Esophagus muscularis mucosa (tissue), 4 donors: ENCODE measurements around the gene TMEM120A. TPM values are rescaled to one million over a fixed set of nuclear protein-coding genes. Genes with fewer than 3 reads are reported as not detected.

ENCODE experiments used
- DNase-seq: peaks from one replicate; pipeline ENCODE4 v3.0.0-alpha.2; 2017; ENCODE audit errors: extremely low spot score
- H3K27ac ChIP-seq, 4 donors: fragments of 200-600 bp; sonication (generic); replicated peaks in 1 of 4; 1 replicate in 3 of 4; 2 replicates in 1 of 4; pipeline ENCODE4 v1.5.1; 2016 to 2019; ENCODE audit warnings: mild to moderate bottlenecking in 1 of 4
- H3K27me3 ChIP-seq, 4 donors: fragments of 200-600 bp; sonication (generic); one replicate each; pipeline versions ENCODE4 v1.5.1 to v1.6.0; 2016 to 2019
- H3K36me3 ChIP-seq, 4 donors: fragments of 200-600 bp; sonication (generic); one replicate each; pipeline ENCODE4 v1.5.1; 2016 to 2019
- H3K4me1 ChIP-seq, 4 donors: fragments of 200-600 bp; sonication (generic); one replicate each; pipeline ENCODE4 v1.5.1; 2016 to 2019
- H3K4me3 ChIP-seq, 4 donors: fragments of 200-600 bp; sonication (generic); 1 replicate in 2 of 4; 2 replicates in 2 of 4; pipeline ENCODE4 v1.5.1; 2016 to 2019; ENCODE audit warnings: mild to moderate bottlenecking in 4 of 4, moderate library complexity in 1 of 4
- H3K9me3 ChIP-seq, 4 donors: fragments of 200-600 bp; sonication (generic); 1 replicate in 3 of 4; 2 replicates in 1 of 4; pipeline ENCODE4 v1.5.1; 2016 to 2019
- CTCF ChIP-seq, 3 experiments: fragments of 200-600 bp in 2 of 3; fragments of 450-650 bp in 1 of 3; sonication (generic) in 2 of 3; IDR thresholded peaks; one replicate each; pipeline ENCODE4 v1.5.1; 2017 to 2019; ENCODE audit warnings: antibody characterized with exemption in 3 of 3, mild to moderate bottlenecking in 2 of 3, moderate library complexity in 1 of 3
- EP300 ChIP-seq: sonication (generic); formaldehyde crosslinking; IDR thresholded peaks from one replicate; pipeline ENCODE4 v1.6.1; 2017; ENCODE audit warnings: antibody characterized with exemption
- POLR2A ChIP-seq: fragments of 450-650 bp; IDR thresholded peaks from one replicate; pipeline ENCODE4 v1.6.1; 2017; ENCODE audit warnings: antibody characterized with exemption, moderate library complexity, mild to moderate bottlenecking, low read depth
- POLR2AphosphoS5 ChIP-seq, 2 donors: sonication (generic); formaldehyde crosslinking; IDR thresholded peaks; one replicate each; pipeline ENCODE4 v1.6.1; 2017; ENCODE audit warnings: antibody characterized with exemption in 2 of 2
- WGBS: methylation state at CpG from one replicate; pipeline ENCODE4 v1.1.5; 2018; 5-methylcytosine and 5-hydroxymethylcytosine counted together
- intact Hi-C: fragments of 100-400 bp; cut with DNase I; formaldehyde crosslinking; loops from one replicate; pipeline ENCODE4 v1.15.1; 2023
- small RNA-seq, 3 donors: library from RNA; depleted of rRNA; stranded (forward); fragments of <200 nt; gene quantifications; one replicate each; pipeline ENCODE3, GENCODE V24; 2016
- total RNA-seq, 4 donors: library from RNA; depleted of rRNA; stranded (reverse); fragments of >200 nt; gene quantifications; one replicate each; pipeline versions ENCODE4 v1.1.0 to v1.2.1, GENCODE V29; 2016

The TMEM120A gene
- total RNA-seq, 4 donors from 2014 or later: 23.2 to 37.8 (median 31.2) TPM

GRCh38 chr7:75944507-75944906, 49.9 kb downstream of the TMEM120A start:
- WGBS: 100% methylated on average over 1 of the region's 1 CpG
- H3K27ac ChIP-seq: no peak overlapping the region

GRCh38 chr7:75943864-75944263, 50.5 kb downstream of the TMEM120A start:
- Histone ChIP-seq H3K27ac (no peak overlapping the region), H3K4me3 (no peak overlapping the region), H3K27me3 (no peaks in the 10 kb centered on the region), H3K36me3 (peaks cover 0 to 19% (median 6%) of the 10 kb centered on the region in 4 donors), H3K4me1 (peaks cover 7 to 12% (median 10%) of the 10 kb centered on the region in 4 donors), H3K9me3 (no peaks in the 10 kb centered on the region)
- intact Hi-C loops: no loop called here
- DNase-seq: no peak
- no peak for TF ChIP-seq CTCF (IDR thresholded peaks at IDR 0.05)
- TF ChIP-seq POLR2A: no peak
- TF ChIP-seq POLR2AphosphoS5 (IDR thresholded peaks at IDR 0.05): no peak
- TF ChIP-seq EP300: no peak
- WGBS: 89% methylated on average over 6 of the region's 6 CpGs

More at GRCh38 chr7:75944507-75944906, 49.9 kb downstream of the TMEM120A start:
- no peak for TF ChIP-seq CTCF (IDR thresholded peaks at IDR 0.05)
- no peak for TF ChIP-seq POLR2AphosphoS5 (IDR thresholded peaks at IDR 0.05)
- TF ChIP-seq EP300: no peak
- intact Hi-C loops: no loop called here
- H3K27me3 ChIP-seq: no peaks in the 10 kb centered on the region
- DNase-seq: no peak
- peaks cover 0 to 19% (median 6%) of the 10 kb centered on the region in 4 donors for H3K36me3 ChIP-seq
- H3K9me3 ChIP-seq: no peaks in the 10 kb centered on the region
- peaks cover 7 to 12% (median 10%) of the 10 kb centered on the region in 4 donors for H3K4me1 ChIP-seq
- no peak overlapping the region for H3K4me3 ChIP-seq

- no peak for TF ChIP-seq POLR2AphosphoS5 (IDR thresholded peaks at IDR 0.05)
- TF ChIP-seq POLR2A: no peak
- no peak for TF ChIP-seq CTCF (IDR thresholded peaks at IDR 0.05)
- TF ChIP-seq EP300: no peak
- no peak overlapping the region for H3K4me3 ChIP-seq
- no peak overlapping the region for H3K27ac ChIP-seq
- H3K27me3 ChIP-seq: no peaks in the 10 kb centered on the region
- intact Hi-C loops: no loop called here
- H3K4me1 ChIP-seq: peaks cover 8 to 19% (median 14%) of the 10 kb centered on the region in 4 donors
- 93% methylated on average over 6 of the region's 6 CpGs for WGBS
- peaks cover 0 to 6% (median 0%) of the 10 kb centered on the region in 4 donors for H3K36me3 ChIP-seq
- H3K9me3 ChIP-seq: no peaks in the 10 kb centered on the region
- DNase-seq: no peak
Measured at GRCh38 chr7:75938921-75939320, 55.5 kb downstream of the TMEM120A start.

GRCh38 chr7:75937958-75938786, 56.2 kb downstream of the TMEM120A start:
- Histone ChIP-seq H3K4me3 (no peak overlapping the region), H3K9me3 (no peaks in the 10 kb centered on the region), H3K27me3 (no peaks in the 10 kb centered on the region), H3K27ac (no peak overlapping the region), H3K4me1 (peaks cover 8 to 19% (median 14%) of the 10 kb centered on the region in 4 donors), H3K36me3 (peaks cover 0 to 6% (median 0%) of the 10 kb centered on the region in 4 donors)
- TF ChIP-seq POLR2AphosphoS5 (IDR thresholded peaks at IDR 0.05): peak in 1 of 2 donors; percentile 72
- TF ChIP-seq CTCF (IDR thresholded peaks at IDR 0.05): no peak
- WGBS: 76% methylated on average over 12 of the region's 15 CpGs
- no peak for DNase-seq
- intact Hi-C loops: no loop called here

Small RNA genes lying within 50 kb of the gene (small RNA-seq; reads per million reads assigned to genes)
- 0.67 to 7.2 (median 2.0) reads per million in 3 donors for gene SNORA14A

Other genes with a start within 250 kb of the TMEM120A start
- 1 to 10 TPM in 2 of 4 donors, not detected in 2; 1.2 to 2.0 TPM for gene CCL26, start 222.4 kb downstream of the TMEM120A start, total RNA-seq
- under 1 TPM in 1 of 4 donors, not detected in 3; 0.99 TPM for gene CCL24, start 180.8 kb downstream of the TMEM120A start, total RNA-seq
- 10 to 100 TPM; 19.1 to 40.2 (median 32.6) TPM for gene RHBDD2, start 115.6 kb downstream of the TMEM120A start, total RNA-seq
- gene POR, start 79.4 kb downstream of the TMEM120A start, total RNA-seq: 10 to 100 TPM; 37.8 to 71.4 (median 63.6) TPM
- 10 to 100 TPM; 13.9 to 20.0 (median 17.9) TPM for gene STYXL1, start 53.4 kb upstream of the TMEM120A start, total RNA-seq
- 100 to 1,000 TPM in 2 of 4 donors, 10 to 100 TPM in 2; 91.3 to 181 (median 105) TPM for gene MDH2, start 53.5 kb upstream of the TMEM120A start, total RNA-seq
- 1 to 10 TPM; 2.1 to 4.9 (median 2.7) TPM for gene SRRM3, start 207.3 kb upstream of the TMEM120A start, total RNA-seq